HepG2 (cell line): ENCODE measurements around the gene OSBPL9. TPM values are rescaled to one million over a fixed set of nuclear protein-coding genes. Genes with fewer than 3 reads are reported as not detected.

ENCODE experiments used
- ATAC-seq: fragments of 200-7000 bp; cut with Tn5 transposase; 3 replicates; pipeline ENCODE4 v1.9.1; 2020; ENCODE audit warnings: mild to moderate bottlenecking, moderate library complexity
- BruUV-seq: library from RNA; stranded (reverse); fragments of 400-500 nt; replicated peaks from 2 replicates; lab custom pipeline; 2021; lab: Mats Ljungman, UMichigan
- CTCF ChIA-PET: fragments of 300-600 bp; formaldehyde crosslinking; extraction: SDS; loops from one replicate; lab custom pipeline; 2021; ENCODE audit warnings: low total read pairs, inconsistent platforms, low intra/inter-chr PET ratio; lab: Yijun Ruan, JAX
- POLR2A ChIA-PET: fragments of 350-600 bp; sonication (Branson Sonifier 250); formaldehyde crosslinking; loops from one replicate; lab custom pipeline; 2020; ENCODE audit warnings: antibody characterized with exemption, inconsistent platforms; lab: Yijun Ruan, JAX
- DNase-seq: peaks from one replicate; pipeline ENCODE4 v3.0.0-alpha.2; 2015; ENCODE audit warnings: low spot score
- FAIRE-seq: peaks from 3 replicates; lab custom pipeline; 2011; peaks lifted over from hg19 to GRCh38; lab: Jason Lieb, UNC
- H2AFZ ChIP-seq: one replicate; pipeline ENCODE4 v1.6.1; 2011; ENCODE audit warnings: low read length, inconsistent platforms
- H3K27ac ChIP-seq: fragments of 300-600 bp; 3 replicates; pipeline ENCODE4 v1.8.0; 2011; ENCODE audit warnings: mixed run types, mild to moderate bottlenecking, mixed read lengths, low read length, inconsistent platforms; ENCODE audit not compliant: insufficient read depth; ENCODE audit errors: extremely low read length
- H3K27me3 ChIP-seq, 2 experiments: fragments of 200-600 bp in 1 of 2; 2 replicates in 1 of 2; 3 replicates in 1 of 2; pipeline versions ENCODE4 v1.6.0 to v1.8.0; 2011; ENCODE audit warnings: low read length in 2 of 2, mild to moderate bottlenecking in 2 of 2, moderate library complexity in 2 of 2, inconsistent platforms in 1 of 2; ENCODE audit not compliant: insufficient read depth in 2 of 2, control insufficient read depth in 1 of 2
- H3K36me3 ChIP-seq, 2 experiments: fragments of 200-600 bp in 1 of 2; replicated peaks in 1 of 2; 2 replicates in 1 of 2; 3 replicates in 1 of 2; pipeline versions ENCODE4 v1.5.1 to v1.8.0; 2011; ENCODE audit warnings: low read length in 2 of 2, inconsistent platforms in 1 of 2; ENCODE audit not compliant: insufficient read depth in 2 of 2, control insufficient read depth in 1 of 2
- H3K4me1 ChIP-seq: 2 replicates; pipeline ENCODE4 v1.5.1; 2012; ENCODE audit warnings: low read length, inconsistent platforms; ENCODE audit not compliant: insufficient read depth
- H3K4me2 ChIP-seq: 2 replicates; pipeline ENCODE4 v1.6.0; 2011; ENCODE audit warnings: low read depth, low read length, inconsistent platforms
- H3K4me3 ChIP-seq, 3 experiments: fragments of 200-600 bp in 1 of 3; sonication (generic), shearing (Covaris generic) in 1 of 3; replicated peaks in 1 of 3; 2 replicates each; pipeline ENCODE4 v1.5.1; 2011 to 2016; ENCODE audit warnings: low read length in 3 of 3, inconsistent platforms in 2 of 3, low read depth in 2 of 3, mild to moderate bottlenecking in 2 of 3, control low read depth in 1 of 3, mixed read lengths in 1 of 3; ENCODE audit not compliant: insufficient read depth in 1 of 3
- H3K79me2 ChIP-seq: one replicate; pipeline ENCODE4 v1.6.1; 2011; ENCODE audit warnings: low read length, inconsistent platforms; ENCODE audit not compliant: insufficient read depth
- H3K9ac ChIP-seq: 2 replicates; pipeline ENCODE4 v1.6.0; 2011; ENCODE audit warnings: mild to moderate bottlenecking, low read depth, low read length, inconsistent platforms; ENCODE audit not compliant: insufficient read depth
- H3K9me3 ChIP-seq: 2 replicates; pipeline ENCODE4 v1.5.1; 2012; ENCODE audit warnings: mild to moderate bottlenecking, low read length
- H4K20me1 ChIP-seq: 2 replicates; pipeline ENCODE4 v1.6.0; 2011; ENCODE audit warnings: inconsistent platforms, mild to moderate bottlenecking, low read length, moderate library complexity; ENCODE audit not compliant: insufficient read depth
- AHR ChIP-seq: IDR thresholded peaks from 2 replicates; pipeline ENCODE4 v1.6.1; 2018; ENCODE audit warnings: missing genetic modification reagents, missing compliant biosample characterization
- CEBPB ChIP-seq: IDR thresholded peaks from 2 replicates; pipeline ENCODE4 v1.6.1; 2011; ENCODE audit warnings: low read depth, low read length, improper control_type of control experiment, borderline replicate concordance
- GFI1 ChIP-seq: sonication (generic); formaldehyde crosslinking; IDR thresholded peaks from 2 replicates; pipeline ENCODE4 v1.5.0; 2020; ENCODE audit warnings: missing genetic modification reagents, mild to moderate bottlenecking, borderline replicate concordance
- HHEX ChIP-seq: IDR thresholded peaks from 2 replicates; pipeline ENCODE4 v1.6.1; 2016; ENCODE audit warnings: control low read depth
- MATR3 ChIP-seq: sonication (generic); formaldehyde crosslinking; IDR thresholded peaks from 2 replicates; pipeline ENCODE4 v1.4.0; 2020; ENCODE audit warnings: missing genetic modification reagents
- MED13 ChIP-seq: sonication (generic); formaldehyde crosslinking; IDR thresholded peaks from 2 replicates; pipeline ENCODE4 v1.5.0; 2020; ENCODE audit warnings: missing genetic modification reagents
- MIER2 ChIP-seq: IDR thresholded peaks from 2 replicates; pipeline ENCODE4 v1.6.1; 2016; ENCODE audit warnings: missing biosample characterization, missing genetic modification reagents
- TAF15 ChIP-seq: fragments of 200-400 bp; formaldehyde crosslinking; IDR thresholded peaks from one replicate; pipeline ENCODE4 v1.6.1; 2018; ENCODE audit warnings: mild to moderate bottlenecking, low read depth, low read length; ENCODE audit not compliant: poor library complexity, severe bottlenecking
- TBL1XR1 ChIP-seq: fragments of 150-350 bp; IDR thresholded peaks from 2 replicates; pipeline ENCODE4 v1.6.1; 2014; ENCODE audit warnings: borderline replicate concordance, low read length; ENCODE audit not compliant: partially characterized antibody
- TMF1 ChIP-seq: sonication (generic); formaldehyde crosslinking; IDR thresholded peaks from 2 replicates; pipeline ENCODE4 v1.8.1; 2022; ENCODE audit warnings: low read depth, missing genetic modification reagents
- ZNF703 ChIP-seq: sonication (generic); formaldehyde crosslinking; IDR thresholded peaks from 2 replicates; pipeline ENCODE4 v1.5.1; 2020; ENCODE audit warnings: missing genetic modification reagents, mild to moderate bottlenecking, moderate library complexity, borderline replicate concordance
- ZNF704 ChIP-seq: sonication (generic); formaldehyde crosslinking; IDR thresholded peaks from 2 replicates; pipeline ENCODE4 v1.8.1; 2023; ENCODE audit warnings: mild to moderate bottlenecking, inconsistent platforms, moderate library complexity, missing genetic modification reagents, borderline replicate concordance
- ZNF773 ChIP-seq: sonication (generic); formaldehyde crosslinking; IDR thresholded peaks from 2 replicates; pipeline ENCODE4 v1.4.0; 2020; ENCODE audit warnings: missing genetic modification reagents, borderline replicate concordance
- WGBS: methylation state at CpG from one replicate; pipeline ENCODE4 v1.1.6; 2017; ENCODE audit warnings: low lambda C conversion rate; 5-methylcytosine and 5-hydroxymethylcytosine counted together
- in situ Hi-C: cut with HindIII; loops from 2 replicates; pipeline ENCODE4 v1.10.0; 2017; ENCODE audit warnings: low pct_unique_long_range_greater_than_20kb; ENCODE audit not compliant: extremely low pct_ligation_motif_present
- intact Hi-C: fragments of 100-400 bp; cut with micrococcal nuclease; formaldehyde crosslinking; loops from one replicate; pipeline ENCODE4 v1.10.0; 2022; ENCODE audit not compliant: unreplicated experiment
- polyA plus RNA-seq, 8 experiments: library from polyadenylated mRNA; depleted of rRNA in 3 of 8; stranded (reverse) in 7 of 8; unstranded in 1 of 8; fragments of >200 nt; fragmentation: Illumina TruSeq in 4 of 8; extraction: Trizol in 4 of 8; gene quantifications; 2 replicates each; pipeline versions ENCODE4 v1.2.1 to v1.2.3, GENCODE V29; 2011 to 2016; ENCODE audit warnings: low read depth in 4 of 8, missing spikeins in 1 of 8, mixed read lengths in 1 of 8; ENCODE audit not compliant: insufficient read depth in 1 of 8
- total RNA-seq, 5 experiments: library from RNA; depleted of rRNA; stranded (reverse); fragments of >200 nt; fragmentation: Illumina TruSeq; extraction: Trizol; gene quantifications; 2 replicates each; pipeline ENCODE4 v1.2.3, GENCODE V29; 2016; ENCODE audit warnings: low read depth in 1 of 5
- TF ChIP-seq, protein P1 (sequence below): sonication (generic); formaldehyde crosslinking; IDR thresholded peaks from 2 replicates; pipeline ENCODE4 v1.4.0; 2020; ENCODE audit warnings: missing genetic modification reagents
- TF ChIP-seq, protein P2 (sequence below): IDR thresholded peaks from 2 replicates; pipeline ENCODE4 v1.6.1; 2012; ENCODE audit warnings: low read depth, low read length, improper control_type of control experiment
- TF ChIP-seq, protein P3 (sequence below): sonication (generic); formaldehyde crosslinking; IDR thresholded peaks from 2 replicates; pipeline ENCODE4 v1.4.0; 2020; ENCODE audit warnings: low read depth, mild to moderate bottlenecking, missing genetic modification reagents
- TF ChIP-seq, protein P4 (sequence below): sonication (generic); formaldehyde crosslinking; IDR thresholded peaks from 2 replicates; pipeline ENCODE4 v1.8.1; 2023; ENCODE audit warnings: mild to moderate bottlenecking, missing genetic modification reagents

OSBPL9 gene
- total and polyA plus RNA-seq, 2 of the 13 experiments (the other 11 are each of a cell fraction or from before 2014, with no cell fraction given) = 83.6 to 142 TPM

DNA sequence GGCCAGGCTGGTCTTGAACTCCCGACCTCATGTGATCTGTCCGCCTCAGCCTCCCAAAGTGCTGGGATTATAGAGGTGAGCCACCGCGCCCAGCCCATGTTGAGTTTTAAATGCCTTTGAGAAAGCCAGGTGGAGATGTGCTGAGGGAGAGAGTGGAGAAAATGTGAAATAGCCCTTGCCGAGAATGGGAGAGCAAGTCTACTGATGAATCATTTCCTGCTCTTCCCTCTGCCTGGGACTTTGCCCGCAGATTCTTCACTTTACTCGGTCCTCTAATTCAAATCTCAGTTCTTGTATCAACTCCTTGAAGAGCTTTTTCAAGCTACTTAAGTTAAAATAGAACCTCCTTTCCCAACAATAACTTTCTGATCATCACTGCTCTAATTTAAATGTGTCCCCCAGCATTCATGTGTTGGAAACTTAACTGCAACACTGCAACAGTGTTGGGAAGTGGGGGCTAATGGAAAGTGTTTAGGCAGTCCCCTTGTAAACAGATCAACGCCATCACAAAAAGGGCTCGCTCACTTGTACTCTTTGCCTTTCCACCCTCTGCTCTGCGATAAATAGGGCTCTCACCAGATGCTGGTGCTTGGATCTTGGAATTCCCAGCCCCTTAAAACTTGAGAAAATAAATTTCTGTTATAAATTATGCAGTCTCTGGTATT, 27.8 kb downstream of the OSBPL9 start:
- Histone ChIP-seq H3K9ac (no peak overlapping the region), H3K27ac (no peak overlapping the region), H3K4me3 (no peak overlapping the region), H3K27me3 (no peaks in the 10 kb centered on the region), H2AFZ (no peak overlapping the region), H3K79me2 (peaks cover 8% of the 10 kb centered on the region), H4K20me1 (peaks cover 7% of the 10 kb centered on the region), H3K4me2 (no peak overlapping the region), H3K9me3 (peaks cover 5% of the 10 kb centered on the region; the same call in 1 of the 2 replicates), H3K36me3 (no peaks in the 10 kb centered on the region), H3K4me1 (peaks cover 32% of the 10 kb centered on the region)
- no peak for TF ChIP-seq HHEX (CRISPR knock-in tag)
- TF ChIP-seq MED13 (CRISPR knock-in tag) = no peak
- no peak for TF ChIP-seq MIER2 (CRISPR knock-in tag)
- TF ChIP-seq, protein P1, sequence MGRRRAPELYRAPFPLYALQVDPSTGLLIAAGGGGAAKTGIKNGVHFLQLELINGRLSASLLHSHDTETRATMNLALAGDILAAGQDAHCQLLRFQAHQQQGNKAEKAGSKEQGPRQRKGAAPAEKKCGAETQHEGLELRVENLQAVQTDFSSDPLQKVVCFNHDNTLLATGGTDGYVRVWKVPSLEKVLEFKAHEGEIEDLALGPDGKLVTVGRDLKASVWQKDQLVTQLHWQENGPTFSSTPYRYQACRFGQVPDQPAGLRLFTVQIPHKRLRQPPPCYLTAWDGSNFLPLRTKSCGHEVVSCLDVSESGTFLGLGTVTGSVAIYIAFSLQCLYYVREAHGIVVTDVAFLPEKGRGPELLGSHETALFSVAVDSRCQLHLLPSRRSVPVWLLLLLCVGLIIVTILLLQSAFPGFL (CRISPR knock-in tag) = no peak
- TF ChIP-seq, protein P2, sequence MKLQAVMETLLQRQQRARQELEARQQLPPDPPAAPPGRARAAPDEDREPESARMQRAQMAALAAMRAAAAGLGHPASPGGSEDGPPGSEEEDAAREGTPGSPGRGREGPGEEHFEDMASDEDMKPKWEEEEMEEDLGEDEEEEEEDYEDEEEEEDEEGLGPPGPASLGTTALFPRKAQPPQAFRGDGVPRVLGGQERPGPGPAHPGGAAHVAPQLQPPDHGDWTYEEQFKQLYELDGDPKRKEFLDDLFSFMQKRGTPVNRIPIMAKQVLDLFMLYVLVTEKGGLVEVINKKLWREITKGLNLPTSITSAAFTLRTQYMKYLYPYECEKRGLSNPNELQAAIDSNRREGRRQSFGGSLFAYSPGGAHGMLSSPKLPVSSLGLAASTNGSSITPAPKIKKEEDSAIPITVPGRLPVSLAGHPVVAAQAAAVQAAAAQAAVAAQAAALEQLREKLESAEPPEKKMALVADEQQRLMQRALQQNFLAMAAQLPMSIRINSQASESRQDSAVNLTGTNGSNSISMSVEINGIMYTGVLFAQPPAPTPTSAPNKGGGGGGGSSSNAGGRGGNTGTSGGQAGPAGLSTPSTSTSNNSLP = no peak
- TF ChIP-seq TBL1XR1 = no peak
- no peak for TF ChIP-seq ZNF703
- no peak for TF ChIP-seq CEBPB
- no peak for TF ChIP-seq AHR
- TF ChIP-seq TMF1 (CRISPR knock-in tag) = no peak
- no peak for TF ChIP-seq ZNF704 (CRISPR knock-in tag)
- TF ChIP-seq, protein P3, sequence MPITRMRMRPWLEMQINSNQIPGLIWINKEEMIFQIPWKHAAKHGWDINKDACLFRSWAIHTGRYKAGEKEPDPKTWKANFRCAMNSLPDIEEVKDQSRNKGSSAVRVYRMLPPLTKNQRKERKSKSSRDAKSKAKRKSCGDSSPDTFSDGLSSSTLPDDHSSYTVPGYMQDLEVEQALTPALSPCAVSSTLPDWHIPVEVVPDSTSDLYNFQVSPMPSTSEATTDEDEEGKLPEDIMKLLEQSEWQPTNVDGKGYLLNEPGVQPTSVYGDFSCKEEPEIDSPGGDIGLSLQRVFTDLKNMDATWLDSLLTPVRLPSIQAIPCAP (CRISPR knock-in tag) = no peak
- TF ChIP-seq ZNF773 = no peak
- no peak for TF ChIP-seq GFI1 (CRISPR knock-in tag)
- TF ChIP-seq, protein P4, sequence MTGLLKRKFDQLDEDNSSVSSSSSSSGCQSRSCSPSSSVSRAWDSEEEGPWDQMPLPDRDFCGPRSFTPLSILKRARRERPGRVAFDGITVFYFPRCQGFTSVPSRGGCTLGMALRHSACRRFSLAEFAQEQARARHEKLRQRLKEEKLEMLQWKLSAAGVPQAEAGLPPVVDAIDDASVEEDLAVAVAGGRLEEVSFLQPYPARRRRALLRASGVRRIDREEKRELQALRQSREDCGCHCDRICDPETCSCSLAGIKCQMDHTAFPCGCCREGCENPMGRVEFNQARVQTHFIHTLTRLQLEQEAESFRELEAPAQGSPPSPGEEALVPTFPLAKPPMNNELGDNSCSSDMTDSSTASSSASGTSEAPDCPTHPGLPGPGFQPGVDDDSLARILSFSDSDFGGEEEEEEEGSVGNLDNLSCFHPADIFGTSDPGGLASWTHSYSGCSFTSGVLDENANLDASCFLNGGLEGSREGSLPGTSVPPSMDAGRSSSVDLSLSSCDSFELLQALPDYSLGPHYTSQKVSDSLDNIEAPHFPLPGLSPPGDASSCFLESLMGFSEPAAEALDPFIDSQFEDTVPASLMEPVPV (CRISPR knock-in tag) = no peak
- TF ChIP-seq TAF15 = no peak
- no peak for TF ChIP-seq MATR3 (CRISPR knock-in tag)
- no TSS peak for BruUV-seq
- intact Hi-C loops = no loop called here
- ChIA-PET POLR2A (no interaction called here), CTCF (no interaction called here)
- FAIRE-seq (no peak), DNase-seq (no peak), ATAC-seq (no peak)
- in situ Hi-C loops = no loop called here
- 91% methylated on average over 10 of the region's 10 CpGs for WGBS
